ENCODE measurements around the gene ADGRB3. TPM values are rescaled to one million over a fixed set of nuclear protein-coding genes. Genes with fewer than 3 reads are reported as not detected.

Gene ADGRB3
- total RNA-seq, 4 donors from 2014 or later: 5.3 to 15.6 (median 7.6) TPM

GRCh38 chr6:68760941-68761676 lies 126.0 kb downstream of the ADGRB3 start:
- no peaks in the 10 kb centered on the region for H3K27me3 ChIP-seq
- intact Hi-C loops (cut with DNase I; ENCODE audit: low total_unique reads): no loop called here
- no peak overlapping the region for H3K4me3 ChIP-seq
- no peak for DNase-seq
- no peak overlapping the region for H3K27ac ChIP-seq
- no peaks in the 10 kb centered on the region for H3K36me3 ChIP-seq
- no peaks in the 10 kb centered on the region for H3K9me3 ChIP-seq
- no peaks in the 10 kb centered on the region for H3K4me1 ChIP-seq
- TF ChIP-seq POLR2A (IDR thresholded peaks at IDR 0.05): no peak
- TF ChIP-seq, protein P1, sequence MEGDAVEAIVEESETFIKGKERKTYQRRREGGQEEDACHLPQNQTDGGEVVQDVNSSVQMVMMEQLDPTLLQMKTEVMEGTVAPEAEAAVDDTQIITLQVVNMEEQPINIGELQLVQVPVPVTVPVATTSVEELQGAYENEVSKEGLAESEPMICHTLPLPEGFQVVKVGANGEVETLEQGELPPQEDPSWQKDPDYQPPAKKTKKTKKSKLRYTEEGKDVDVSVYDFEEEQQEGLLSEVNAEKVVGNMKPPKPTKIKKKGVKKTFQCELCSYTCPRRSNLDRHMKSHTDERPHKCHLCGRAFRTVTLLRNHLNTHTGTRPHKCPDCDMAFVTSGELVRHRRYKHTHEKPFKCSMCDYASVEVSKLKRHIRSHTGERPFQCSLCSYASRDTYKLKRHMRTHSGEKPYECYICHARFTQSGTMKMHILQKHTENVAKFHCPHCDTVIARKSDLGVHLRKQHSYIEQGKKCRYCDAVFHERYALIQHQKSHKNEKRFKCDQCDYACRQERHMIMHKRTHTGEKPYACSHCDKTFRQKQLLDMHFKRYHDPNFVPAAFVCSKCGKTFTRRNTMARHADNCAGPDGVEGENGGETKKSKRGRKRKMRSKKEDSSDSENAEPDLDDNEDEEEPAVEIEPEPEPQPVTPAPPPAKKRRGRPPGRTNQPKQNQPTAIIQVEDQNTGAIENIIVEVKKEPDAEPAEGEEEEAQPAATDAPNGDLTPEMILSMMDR (IDR thresholded peaks at IDR 0.05): no peak

GRCh38 chr6:68761985-68762384 lies 126.9 kb downstream of the ADGRB3 start:
- intact Hi-C loops (cut with DNase I; ENCODE audit: low total_unique reads): no loop called here

DNA sequence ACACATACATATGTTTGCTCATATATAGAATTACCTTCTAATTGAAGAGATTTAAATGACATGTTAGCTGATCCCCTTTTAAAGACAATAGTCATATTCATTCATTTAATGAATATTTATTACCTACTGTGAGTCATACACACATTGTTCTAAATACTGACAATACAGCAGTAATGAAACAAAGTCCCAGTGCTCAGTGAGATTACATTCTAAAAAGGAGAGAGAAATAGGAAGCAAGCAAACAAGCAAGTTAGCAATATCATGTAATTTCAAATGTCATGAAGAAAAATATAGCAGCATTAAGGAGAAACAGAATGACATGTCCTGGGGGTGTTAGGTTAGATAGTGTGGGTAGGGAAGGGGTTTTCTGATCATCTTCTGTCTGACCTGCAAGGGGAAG lies 136.3 kb downstream of the ADGRB3 start:
- Histone ChIP-seq H3K4me1 (no peaks in the 10 kb centered on the region), H3K36me3 (no peaks in the 10 kb centered on the region), H3K27me3 (no peaks in the 10 kb centered on the region), H3K4me3 (no peak overlapping the region), H3K27ac (no peak overlapping the region), H3K9me3 (no peaks in the 10 kb centered on the region)
- DNase-seq: no peak
- intact Hi-C loops (cut with DNase I; ENCODE audit: low total_unique reads): no loop called here
- TF ChIP-seq, protein P1 (IDR thresholded peaks at IDR 0.05): no peak
- no peak for TF ChIP-seq POLR2A (IDR thresholded peaks at IDR 0.05)

More at GRCh38 chr6:68761985-68762384, 126.9 kb downstream of the ADGRB3 start:
- H3K27ac ChIP-seq: no peak overlapping the region
- no peaks in the 10 kb centered on the region for H3K36me3 ChIP-seq
- DNase-seq: no peak
- H3K9me3 ChIP-seq: no peaks in the 10 kb centered on the region
- H3K4me3 ChIP-seq: no peak overlapping the region
- H3K4me1 ChIP-seq: no peaks in the 10 kb centered on the region
- TF ChIP-seq, protein P1 (IDR thresholded peaks at IDR 0.05): no peak
- TF ChIP-seq POLR2A (IDR thresholded peaks at IDR 0.05): no peak
- H3K27me3 ChIP-seq: no peaks in the 10 kb centered on the region

- no peak overlapping the region for H3K27ac ChIP-seq
- no peaks in the 10 kb centered on the region for H3K9me3 ChIP-seq
- H3K36me3 ChIP-seq: no peaks in the 10 kb centered on the region
- no peak overlapping the region for H3K4me3 ChIP-seq
- intact Hi-C loops (cut with DNase I; ENCODE audit: low total_unique reads): no loop called here
- TF ChIP-seq, protein P1 (IDR thresholded peaks at IDR 0.05): no peak
- no peak for TF ChIP-seq POLR2A (IDR thresholded peaks at IDR 0.05)
- no peak for DNase-seq
- H3K4me1 ChIP-seq: no peaks in the 10 kb centered on the region
- no peaks in the 10 kb centered on the region for H3K27me3 ChIP-seq
These were observed 139.8 kb downstream of the ADGRB3 start for GRCh38 chr6:68774843-68775242.

GRCh38 chr6:68776354-68776753 lies 141.3 kb downstream of the ADGRB3 start:
- no peak for DNase-seq
- H3K4me1 ChIP-seq: no peaks in the 10 kb centered on the region
- no peaks in the 10 kb centered on the region for H3K27me3 ChIP-seq
- intact Hi-C loops (cut with DNase I; ENCODE audit: low total_unique reads): no loop called here
- no peaks in the 10 kb centered on the region for H3K9me3 ChIP-seq
- TF ChIP-seq, protein P1 (IDR thresholded peaks at IDR 0.05): no peak
- no peak for TF ChIP-seq POLR2A (IDR thresholded peaks at IDR 0.05)
- no peak overlapping the region for H3K4me3 ChIP-seq
- H3K27ac ChIP-seq: no peak overlapping the region
- no peaks in the 10 kb centered on the region for H3K36me3 ChIP-seq
